A549 (cell line): Measurements from ENCODE around the gene PPA2.

Source experiments
- CTCF ChIP-seq: fragments of >200 bp; sonication (Bioruptor Twin); formaldehyde crosslinking; IDR thresholded peaks from 3 replicates; pipeline ENCODE4 v1.5.1; 2016
- EP300 ChIP-seq, 2 experiments: fragments of >200 bp; sonication (Bioruptor Twin); formaldehyde crosslinking; IDR thresholded peaks; 2 replicates in 1 of 2; 3 replicates in 1 of 2; pipeline ENCODE4 v1.6.1; 2016 to 2017
- HEYL ChIP-seq: fragments of 250-450 bp; sonication (Bioruptor Pico); IDR thresholded peaks from 2 replicates; pipeline ENCODE4 v1.8.0; 2021; ENCODE audit warnings: mild to moderate bottlenecking, moderate library complexity
- MAX ChIP-seq: IDR thresholded peaks from 2 replicates; pipeline ENCODE4 v1.6.1; 2012
- USF2 ChIP-seq: fragments of 450-650 bp; IDR thresholded peaks from 2 replicates; pipeline ENCODE4 v1.6.1; 2014; ENCODE audit warnings: antibody characterized with exemption
- ZFP36 ChIP-seq: fragments of 450-650 bp; IDR thresholded peaks from 2 replicates; pipeline ENCODE4 v1.6.1; 2014; ENCODE audit warnings: borderline replicate concordance; ENCODE audit not compliant: partially characterized antibody

GRCh38 chr4:105495667-105496066, 21.8 kb upstream of the PPA2 start:
- TF ChIP-seq ZFP36, result no peak
- no peak for TF ChIP-seq EP300 (IDR thresholded peaks at IDR 0.05)
- TF ChIP-seq CTCF, result no peak
- no peak for TF ChIP-seq HEYL (CRISPR knock-in tag)
- no peak for TF ChIP-seq MAX
- TF ChIP-seq USF2, result no peak
